ENCODE data around the gene FAM78A.

Gene FAM78A, protein sequence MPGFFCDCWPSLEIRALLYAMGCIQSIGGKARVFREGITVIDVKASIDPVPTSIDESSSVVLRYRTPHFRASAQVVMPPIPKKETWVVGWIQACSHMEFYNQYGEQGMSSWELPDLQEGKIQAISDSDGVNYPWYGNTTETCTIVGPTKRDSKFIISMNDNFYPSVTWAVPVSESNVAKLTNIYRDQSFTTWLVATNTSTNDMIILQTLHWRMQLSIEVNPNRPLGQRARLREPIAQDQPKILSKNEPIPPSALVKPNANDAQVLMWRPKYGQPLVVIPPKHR

DNA sequence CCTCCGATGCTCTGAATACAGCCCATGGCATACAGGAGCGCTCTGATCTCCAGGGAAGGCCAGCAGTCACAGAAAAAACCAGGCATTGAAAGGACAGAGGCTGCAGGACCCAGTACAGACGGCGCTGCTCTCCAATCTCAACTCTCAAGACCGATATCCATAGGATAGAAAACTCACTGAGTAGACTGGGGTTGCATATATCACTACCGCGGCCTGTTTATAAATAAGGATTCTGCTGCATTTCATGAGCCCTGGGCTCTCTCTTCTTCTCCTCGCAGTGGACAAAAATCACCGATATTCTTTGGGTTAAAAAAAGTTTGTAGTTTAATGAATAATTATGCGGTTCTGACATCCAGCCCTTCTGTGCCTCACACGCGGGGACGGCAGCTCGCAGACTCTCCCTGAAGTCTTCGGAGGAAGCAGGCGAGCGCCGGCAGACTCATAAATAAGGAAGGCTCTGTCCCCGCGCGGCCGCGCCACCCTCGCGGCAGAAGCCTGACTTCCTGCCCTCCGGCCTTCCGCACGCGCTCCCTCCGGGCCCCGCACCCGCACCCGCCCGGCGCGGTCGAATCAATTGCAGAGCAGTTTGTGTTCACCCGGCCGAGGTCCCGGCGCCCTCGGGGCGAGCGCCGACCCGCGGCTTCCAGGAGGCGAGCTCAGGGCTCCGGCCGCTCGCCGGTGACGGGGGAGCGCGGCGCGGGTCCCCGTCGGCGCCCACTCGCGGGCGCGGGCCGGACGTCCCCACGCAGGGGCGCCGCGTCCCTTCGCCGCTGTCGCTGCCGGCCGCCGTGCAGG is at the start of gene FAM78A:
TSS of gene FAM78A (minus strand) at position 417 of the 795 bp plus-strand sequence. CDS start at position 86, 331 bp downstream.
- DNase-seq: peak; percentile 80

DNA sequence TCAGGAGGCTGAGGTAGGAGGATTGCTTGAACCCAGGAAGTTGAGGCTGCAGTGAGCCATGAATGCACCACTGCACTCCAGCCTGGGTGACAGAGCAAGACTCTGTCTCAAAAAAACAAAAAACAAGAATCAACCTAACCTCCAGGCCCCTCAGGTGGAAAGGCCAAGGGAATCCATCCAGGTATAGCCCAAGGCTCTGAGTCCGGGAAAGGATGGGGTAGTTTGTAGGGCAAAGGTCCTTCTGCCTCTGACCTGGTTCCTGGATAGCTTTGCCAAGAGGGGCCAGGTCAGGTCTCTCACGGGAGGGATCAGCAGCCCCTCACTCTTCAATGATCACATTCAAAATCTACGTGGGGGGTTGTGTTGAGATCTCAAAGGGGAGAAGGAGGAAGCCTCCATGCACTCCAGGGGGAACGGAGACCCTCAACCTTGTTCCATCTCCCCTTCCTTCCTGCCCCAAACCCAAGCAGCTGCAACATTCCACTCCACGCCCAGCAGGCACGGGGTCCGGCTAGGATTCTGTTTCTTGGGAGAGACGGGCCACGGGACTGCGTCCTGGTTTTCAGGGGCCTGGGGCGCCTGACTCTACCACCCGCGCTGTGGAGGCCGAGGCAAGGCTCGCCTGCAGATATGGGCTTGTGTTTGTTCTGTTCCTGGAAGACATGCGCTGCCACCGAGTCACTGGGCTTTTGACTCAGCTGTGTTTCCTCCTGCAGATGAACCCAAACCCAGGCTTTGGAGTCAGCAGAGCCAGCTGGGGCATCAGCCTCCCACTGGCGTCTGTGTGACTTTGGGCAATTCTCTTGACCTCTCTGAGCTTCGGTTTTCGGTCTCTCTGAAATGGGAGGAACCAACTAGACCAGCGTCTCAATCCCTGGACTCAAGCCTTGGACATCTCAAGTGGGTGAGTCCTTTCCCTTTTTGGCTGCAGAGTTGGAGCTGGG is 48.7 kb upstream of the FAM78A start:
- DNase-seq: no peak

DNA sequence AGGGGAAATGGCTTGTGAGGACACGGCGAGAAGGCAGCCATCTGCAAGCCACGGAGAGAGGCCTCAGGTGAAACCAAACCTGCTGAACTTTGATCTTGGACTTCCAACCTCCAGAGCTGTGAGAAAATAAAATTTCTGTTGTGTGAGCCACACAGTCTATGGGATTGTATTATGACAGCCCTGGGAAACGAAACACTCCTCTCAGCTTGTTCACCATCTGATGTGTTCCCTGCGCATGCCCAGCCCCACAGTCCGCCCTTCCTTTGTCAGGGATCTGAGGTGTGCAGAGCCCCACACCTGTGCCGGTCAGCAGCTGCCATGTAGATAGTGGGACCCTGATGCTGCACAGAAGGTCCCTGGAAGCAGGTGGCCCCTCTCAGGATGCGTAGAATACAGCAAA is 47.3 kb upstream of the FAM78A start:
- no peak for DNase-seq

DNA sequence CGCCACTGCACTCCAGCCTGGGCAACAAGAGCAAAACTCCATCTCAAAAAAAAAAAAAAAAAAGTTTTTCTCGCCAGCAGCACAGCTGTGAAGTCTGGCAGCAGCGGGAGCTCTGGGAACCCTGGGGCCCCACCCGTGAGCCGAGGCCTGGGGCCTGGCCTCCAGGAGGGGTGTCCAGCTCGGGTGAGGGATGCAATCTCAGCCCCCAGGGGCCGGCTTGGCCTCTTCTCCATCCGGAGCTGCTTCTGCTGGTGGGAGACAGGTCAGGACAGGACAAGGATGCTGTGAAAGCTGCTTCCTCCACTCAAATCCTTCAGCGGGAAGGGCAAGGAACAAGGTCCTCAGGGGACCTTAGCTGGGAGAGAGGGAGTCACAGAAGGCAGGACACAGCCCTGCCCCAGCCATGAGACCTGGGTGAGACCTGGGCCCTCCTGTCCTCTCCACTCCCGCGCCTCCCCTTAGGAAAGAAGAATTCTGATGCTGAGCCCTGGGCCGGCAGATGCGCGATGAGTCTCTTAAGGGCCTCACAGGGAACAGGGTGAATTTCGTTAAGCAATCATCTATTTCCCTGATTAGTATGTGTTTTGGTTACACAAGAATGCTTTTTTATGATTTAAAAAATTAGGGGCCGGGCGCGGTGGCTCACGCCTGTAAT is 43.8 kb upstream of the FAM78A start:
- no peak for DNase-seq

DNA sequence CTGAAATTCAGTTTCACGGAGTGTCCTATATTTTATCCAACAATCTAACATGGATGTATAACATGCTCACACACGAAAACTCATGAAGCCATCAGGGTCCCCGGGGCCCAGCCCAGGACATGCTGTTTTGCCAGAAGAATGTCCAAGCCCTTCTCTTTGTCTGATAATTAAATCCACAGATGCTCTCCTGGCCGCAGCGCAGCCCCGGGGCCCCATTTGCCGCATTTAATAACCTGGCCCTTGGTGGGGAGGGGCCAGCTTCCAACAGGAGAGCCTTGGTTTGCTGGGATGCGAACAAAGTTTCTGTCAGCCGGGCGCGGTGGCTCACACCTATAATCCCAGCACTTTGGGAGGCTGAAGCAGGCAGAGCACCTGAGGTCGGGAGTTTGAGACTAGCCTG is 43.2 kb upstream of the FAM78A start:
- DNase-seq: no peak

DNA sequence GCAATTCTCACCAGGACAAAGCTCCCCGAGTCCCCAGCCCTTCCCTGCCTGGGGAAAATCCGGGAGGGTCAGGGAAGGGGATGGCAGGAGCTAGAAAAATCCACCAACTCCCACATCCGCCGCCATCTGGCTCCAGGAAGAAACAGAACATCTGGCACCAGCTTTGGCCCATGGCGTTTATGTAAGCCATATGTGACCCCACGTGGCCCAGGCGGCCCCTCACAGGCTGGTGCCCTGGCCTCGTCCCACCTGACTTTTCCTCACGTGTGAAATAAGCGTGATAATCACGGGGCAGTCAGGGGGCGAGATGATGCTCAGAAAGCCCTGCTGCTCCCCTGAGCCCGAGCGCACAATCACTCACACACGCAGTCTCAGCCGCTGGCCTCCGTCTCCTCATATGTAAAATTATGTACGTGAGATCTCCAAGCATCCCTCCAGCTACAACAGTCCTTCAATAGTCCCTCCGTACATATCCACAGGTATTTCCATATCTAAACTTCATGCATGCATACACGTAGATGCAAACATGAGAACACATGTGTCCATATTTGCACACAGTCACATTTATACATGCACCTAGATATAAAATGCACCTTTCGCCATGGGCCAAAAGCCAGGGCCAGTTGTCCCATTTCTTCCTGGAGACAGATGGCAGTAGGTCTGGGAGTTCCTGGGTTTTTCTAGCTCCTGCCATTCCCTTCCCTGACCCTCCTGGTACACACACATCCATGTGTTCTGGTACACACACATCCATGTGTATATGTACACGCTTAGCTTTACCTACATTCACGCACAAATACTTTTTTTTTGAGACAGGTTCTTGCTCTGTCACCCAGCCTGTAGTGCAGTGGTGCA is 42.1 kb upstream of the FAM78A start:
- no peak for DNase-seq

DNA sequence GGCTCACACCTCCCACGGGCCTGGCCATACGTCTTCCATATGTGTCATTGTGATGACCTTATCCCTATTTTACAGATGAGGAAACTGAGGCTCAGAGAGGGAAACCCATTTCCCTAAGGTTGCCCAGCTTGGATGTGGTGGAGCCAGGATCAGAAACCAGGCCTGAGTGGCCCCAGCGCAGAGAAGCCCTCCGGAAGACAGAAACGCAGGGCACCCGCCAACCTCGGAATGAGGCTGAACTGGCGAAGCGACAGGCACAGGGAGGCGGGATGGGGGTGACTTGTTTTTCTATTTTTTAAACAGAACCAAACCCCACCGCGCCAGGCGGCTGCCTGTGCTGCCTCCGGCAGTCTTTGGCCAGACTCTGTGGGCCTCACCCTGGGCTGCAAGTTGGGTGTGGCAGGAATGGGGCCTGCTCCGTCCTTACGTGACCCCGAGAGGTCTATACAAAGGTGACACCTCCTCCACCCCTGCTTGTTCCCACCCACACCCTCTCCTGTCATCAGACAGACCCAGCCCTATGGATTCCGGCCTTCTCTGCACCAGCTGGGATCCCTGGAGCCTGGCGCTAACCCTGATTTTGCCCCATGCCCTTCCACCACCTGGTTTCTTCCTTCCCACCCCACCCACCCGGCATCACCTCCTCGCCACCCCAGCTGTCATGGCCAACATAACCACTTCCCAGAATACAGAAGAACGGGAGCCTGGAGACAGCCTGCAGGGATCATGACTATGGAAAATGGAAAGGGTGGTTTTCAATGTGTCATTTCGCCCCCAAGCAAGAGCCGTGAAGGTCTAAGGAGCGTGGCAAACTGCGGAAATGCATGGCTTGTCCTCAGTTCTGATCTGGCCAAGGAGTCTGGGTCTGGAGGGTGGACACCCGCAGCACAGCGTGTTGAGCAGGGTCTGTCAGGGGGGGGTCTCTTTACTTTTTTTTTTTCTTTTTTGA is 36.8 kb upstream of the FAM78A start:
- DNase-seq: no peak

DNA sequence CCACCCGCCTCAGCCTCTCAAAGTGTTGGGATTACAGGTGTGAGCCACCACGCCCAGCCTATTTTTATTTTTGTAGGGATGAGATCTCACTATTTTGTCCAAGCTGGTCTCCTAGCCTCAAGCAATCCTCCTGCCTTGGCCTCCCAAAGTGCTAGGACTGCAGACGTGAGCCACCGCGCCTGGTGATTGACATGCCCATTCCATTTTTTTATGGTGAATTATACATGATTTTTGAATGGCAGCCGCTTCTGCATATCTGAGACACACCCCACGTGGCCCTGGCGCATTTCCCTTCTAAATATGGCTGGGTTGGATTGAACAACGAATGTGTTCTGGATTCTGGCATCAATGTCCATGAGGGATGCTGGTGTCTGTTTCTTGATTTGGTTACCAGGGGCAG is 35.9 kb upstream of the FAM78A start:
- no peak for DNase-seq

DNA sequence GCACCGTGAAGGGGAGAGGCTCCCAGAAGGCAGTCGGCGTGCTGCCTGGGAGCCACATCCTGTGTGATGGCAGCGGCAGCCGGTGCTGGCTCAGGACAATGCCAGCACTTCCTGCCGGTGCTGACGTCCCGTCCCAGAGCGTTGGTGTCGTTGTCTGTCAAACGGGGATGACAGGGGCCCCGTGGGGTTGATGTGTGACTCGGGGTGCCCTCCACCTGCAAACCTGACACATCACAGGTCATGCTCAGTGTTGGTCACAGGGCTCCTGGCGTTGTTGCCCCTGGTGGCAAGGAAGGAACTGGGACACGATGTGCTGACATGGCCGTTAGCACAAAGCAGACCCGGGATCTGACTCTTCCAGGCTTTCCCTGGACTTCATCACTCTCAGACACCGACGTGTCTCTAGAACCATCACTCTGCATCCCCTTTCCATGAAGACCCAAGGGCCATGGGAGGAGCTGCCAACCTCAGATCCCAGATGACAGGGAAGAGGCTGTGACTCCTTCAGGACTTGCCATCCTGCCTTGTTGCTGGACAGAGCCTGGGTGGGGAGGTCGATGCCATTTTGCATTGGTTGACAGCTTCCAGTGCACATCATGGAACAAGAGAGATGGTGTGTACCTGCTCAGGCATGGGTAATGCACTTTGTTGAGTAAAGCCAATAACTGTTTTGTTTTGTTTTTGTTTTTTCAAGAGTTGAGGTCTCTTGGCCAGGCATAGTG is 34.7 kb upstream of the FAM78A start:
- DNase-seq: peak; percentile 81

DNA sequence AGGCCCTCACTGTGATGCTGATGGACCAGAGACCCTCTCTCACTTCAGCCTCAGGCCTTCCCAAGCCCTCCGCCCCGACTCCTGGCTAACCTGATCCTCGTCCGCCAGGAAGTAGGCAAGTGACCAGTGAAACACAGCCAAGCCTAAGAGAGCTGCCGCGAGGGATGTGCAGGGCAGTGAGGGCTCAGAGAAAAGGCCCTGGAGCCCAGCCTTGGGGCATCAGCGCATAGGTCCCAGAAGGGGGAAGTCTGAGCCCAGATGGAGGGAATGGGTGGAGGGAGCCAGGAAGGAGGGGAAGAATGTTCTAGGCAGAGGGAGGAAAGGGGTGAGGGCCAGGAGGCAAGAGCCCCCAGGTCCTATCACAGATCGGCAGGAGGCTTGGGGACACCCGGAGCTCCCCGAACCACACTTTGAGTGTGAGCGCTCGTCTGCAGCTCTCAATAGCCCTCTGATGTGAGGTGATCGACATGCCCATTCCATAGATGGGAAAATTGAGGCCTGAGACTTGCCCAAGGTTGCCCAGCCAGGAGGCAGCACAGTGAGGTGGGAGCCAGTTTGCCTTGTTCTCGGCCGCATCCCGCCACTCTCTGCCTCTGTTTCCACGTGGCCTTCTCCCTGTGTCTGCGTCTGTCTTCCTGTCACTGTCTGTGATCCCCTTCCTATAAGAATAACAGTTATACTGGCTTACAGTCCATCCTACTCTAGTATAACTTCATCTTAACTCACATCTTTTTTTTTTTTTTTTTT is 33.4 kb upstream of the FAM78A start:
- no peak for DNase-seq

DNA sequence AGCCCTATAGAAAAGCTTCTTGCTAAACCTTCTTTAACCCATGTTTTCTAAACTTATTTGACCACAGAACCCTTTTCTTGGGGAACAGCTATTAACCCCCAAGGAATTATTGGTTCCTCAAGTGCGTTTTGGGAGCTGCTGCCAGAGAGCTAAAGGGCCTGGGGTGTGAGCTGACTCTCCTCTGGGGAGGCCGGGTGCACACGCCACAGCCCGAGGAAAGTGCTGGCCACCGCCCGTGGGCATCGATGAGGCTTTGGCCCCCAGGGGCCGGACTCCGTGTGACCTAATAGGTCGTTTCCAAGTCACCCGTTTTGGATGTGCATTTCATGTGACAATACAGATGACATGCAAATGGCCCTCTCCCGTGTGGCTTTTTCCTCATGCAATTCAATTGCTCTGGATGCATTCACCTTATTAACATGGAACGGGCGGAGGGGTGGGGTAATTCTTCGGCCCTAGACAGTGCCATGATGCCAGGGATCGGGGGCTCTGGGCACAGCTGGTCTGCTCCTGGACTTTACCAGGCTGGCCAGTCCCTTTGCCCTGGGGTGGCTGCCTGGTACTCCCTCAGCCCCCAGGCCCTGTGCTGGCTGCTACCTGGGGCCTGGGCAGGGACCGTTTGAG is 32.7 kb upstream of the FAM78A start:
- no peak for DNase-seq

DNA sequence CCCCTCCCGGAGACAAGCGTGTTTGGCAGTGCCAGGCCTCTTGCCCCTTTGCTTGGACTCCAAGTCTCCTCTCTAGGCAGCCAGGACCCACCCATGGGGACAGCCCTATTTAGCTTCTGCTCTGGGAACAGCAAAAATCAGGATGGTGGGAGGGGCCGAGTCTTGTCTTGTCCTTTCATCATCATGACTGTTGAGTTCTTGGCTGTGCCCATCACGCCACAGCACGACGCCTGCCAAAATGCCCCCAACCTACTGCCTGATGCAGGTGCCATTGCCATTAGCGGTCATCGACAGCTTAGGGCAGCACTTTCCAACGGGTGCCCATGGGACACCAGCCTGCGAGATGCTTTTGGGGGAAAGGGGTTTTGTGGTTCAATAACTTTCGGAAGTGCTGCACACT is 32.1 kb upstream of the FAM78A start:
- no peak for DNase-seq

DNA sequence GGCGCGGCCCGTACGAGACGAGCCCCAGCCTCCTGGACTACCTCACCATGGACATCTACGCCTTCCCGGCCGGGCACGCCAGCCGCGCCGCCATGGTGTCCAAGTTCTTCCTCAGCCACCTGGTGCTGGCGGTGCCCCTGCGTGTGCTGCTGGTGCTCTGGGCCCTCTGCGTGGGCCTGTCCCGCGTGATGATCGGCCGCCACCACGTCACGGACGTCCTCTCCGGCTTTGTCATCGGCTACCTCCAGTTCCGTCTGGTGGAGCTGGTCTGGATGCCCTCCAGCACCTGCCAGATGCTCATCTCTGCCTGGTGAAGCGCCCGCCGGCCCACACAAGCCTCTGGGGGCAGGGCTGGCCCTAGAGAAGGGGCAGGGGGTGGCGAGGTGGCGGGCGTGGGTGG is 31.7 kb upstream of the FAM78A start:
- no peak for DNase-seq

DNA sequence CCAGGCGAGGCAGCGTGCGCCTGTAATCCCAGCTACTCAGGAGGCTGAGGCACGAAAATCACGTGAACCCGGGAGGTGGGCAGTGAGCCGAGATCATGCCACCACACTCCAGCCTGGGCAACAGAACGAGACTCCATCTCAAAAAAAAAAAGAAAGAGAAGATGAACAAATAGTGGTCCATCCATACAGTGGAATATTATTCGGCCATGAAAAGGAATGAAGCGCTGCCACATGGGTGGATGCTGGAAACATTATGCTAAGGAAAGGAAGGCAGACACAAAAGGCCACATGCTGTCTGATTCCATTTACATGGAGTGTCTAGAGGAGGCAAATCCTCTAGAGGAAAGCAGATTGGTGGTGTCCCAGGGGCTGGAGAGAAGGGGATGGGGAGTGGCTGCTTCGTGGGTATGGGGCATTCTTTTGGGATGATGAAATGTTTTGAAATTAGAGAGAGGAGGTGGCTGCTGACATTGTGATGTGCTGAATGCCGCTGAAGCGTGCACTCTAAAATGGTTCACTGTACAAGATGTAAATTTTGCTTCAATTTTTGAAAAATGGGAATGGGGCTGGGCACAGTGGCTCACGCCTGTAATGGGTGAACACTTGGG is 30.2 kb upstream of the FAM78A start:
- no peak for DNase-seq

DNA sequence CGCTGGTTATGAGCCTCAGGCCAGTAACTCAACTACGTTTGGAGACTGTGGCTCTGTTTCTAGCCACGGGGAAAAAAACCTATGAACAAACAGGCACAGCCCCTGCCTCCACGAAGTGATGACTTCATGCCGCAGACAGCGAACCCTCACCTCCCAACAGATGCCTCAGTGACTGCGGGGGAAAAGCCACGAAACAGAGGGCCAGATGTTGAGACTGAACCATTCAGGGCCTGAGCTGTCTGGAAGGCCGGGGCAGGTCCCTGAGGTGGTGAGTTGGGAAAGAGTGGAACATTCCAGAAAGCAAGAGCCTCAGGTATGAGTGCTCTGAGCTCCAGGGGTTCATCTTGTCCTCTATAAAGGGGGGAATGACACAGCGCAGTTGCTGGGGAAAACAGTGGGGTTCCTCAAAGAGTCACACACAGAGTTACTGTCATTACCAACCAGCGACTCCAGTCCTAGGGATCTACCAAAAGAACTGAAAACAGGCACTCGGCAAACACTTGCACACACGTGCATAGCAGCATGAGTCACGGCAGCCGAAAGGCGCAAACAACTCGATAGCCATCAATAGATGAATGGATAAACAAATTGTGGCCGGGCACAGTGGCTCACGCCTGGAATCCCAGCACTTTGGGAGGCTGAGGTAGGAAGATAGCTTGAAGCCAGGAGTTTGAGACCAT is 28.5 kb upstream of the FAM78A start:
- DNase-seq: no peak

DNA sequence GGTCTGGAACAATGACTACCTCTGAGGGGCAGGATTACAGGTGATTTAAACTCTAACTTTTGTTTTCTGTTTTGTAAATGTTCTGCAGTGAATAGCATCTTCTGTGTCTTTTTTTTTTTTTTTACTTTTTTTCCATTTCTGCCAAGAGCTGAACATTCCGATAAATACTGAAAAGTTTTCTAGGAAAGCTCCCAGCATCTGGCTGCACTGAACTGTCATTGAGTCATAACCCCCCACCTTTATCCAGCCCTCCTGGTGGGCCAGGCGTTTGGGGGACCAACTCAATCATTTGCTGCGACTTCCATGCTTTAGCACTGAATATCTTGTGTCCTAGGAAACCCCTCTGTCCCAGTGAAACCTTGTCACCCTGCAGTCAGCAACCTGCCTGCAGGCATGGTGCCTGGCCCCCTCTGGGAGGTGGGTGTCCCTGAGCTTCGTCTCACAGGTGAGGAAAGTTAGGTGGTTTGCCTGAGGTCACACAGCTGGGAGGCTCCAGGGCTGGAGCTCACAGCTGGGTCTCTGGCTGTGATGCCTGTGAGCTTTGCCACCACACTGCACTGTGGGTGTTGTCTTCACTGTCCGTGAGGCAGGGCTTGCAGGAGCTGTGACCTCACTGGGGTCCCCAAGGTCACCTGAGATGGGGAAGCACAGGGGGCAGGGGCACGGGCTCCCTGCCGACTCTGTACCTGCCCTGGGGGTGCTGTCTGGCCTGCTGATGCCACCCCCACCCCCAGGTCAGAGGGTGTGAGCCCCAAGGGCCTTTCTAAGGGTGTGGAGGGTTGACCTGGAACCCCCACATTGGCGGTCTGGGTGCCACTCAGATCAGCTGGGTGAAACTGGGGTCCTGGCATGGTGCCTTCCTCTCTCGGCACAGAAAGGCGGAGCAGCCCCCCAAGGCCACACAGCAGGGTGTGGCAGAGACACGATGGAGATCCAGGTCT is 27.3 kb upstream of the FAM78A start:
- DNase-seq: no peak

Data from activated CD8-positive, alpha-beta memory T cell treated with anti-CD3 and anti-CD28 coated beads, Interleukin-2, amount 50 U/mL, for 48 hours (primary cell).